Mucosa of stomach (tissue), 1 donor: ENCODE data around the gene KCTD3.

Experiments used
- H3K27me3 ChIP-seq: one replicate; pipeline ENCODE4 v1.7.0; 2013; ENCODE audit warnings: mild to moderate bottlenecking, low read length; ENCODE audit not compliant: control insufficient read depth, insufficient read depth
- H3K36me3 ChIP-seq: one replicate; pipeline ENCODE4 v1.7.0; 2013; ENCODE audit warnings: low read length; ENCODE audit not compliant: control insufficient read depth, insufficient read depth
- H3K4me1 ChIP-seq: one replicate; pipeline ENCODE4 v1.7.0; 2013; ENCODE audit warnings: mild to moderate bottlenecking, low read length; ENCODE audit not compliant: control insufficient read depth, insufficient read depth
- H3K4me3 ChIP-seq: one replicate; pipeline ENCODE4 v1.7.0; 2013; ENCODE audit warnings: low read length
- H3K9ac ChIP-seq: one replicate; pipeline ENCODE4 v1.7.0; 2013; ENCODE audit warnings: mild to moderate bottlenecking, low read length, moderate library complexity
- H3K9me3 ChIP-seq: one replicate; pipeline ENCODE4 v1.7.0; 2013; ENCODE audit warnings: mild to moderate bottlenecking, low read length, moderate library complexity; ENCODE audit not compliant: control insufficient read depth
- donor health status: Pancreatic carcinoma.

Gene KCTD3

GRCh38 chr1:215647738-215648137 lies 80.6 kb downstream of the KCTD3 start:
- no peaks in the 10 kb centered on the region for H3K27me3 ChIP-seq
- no peaks in the 10 kb centered on the region for H3K4me1 ChIP-seq
- H3K4me3 ChIP-seq = no peak overlapping the region
- H3K9me3 ChIP-seq = no peaks in the 10 kb centered on the region
- H3K9ac ChIP-seq = no peak overlapping the region
- no peaks in the 10 kb centered on the region for H3K36me3 ChIP-seq

DNA sequence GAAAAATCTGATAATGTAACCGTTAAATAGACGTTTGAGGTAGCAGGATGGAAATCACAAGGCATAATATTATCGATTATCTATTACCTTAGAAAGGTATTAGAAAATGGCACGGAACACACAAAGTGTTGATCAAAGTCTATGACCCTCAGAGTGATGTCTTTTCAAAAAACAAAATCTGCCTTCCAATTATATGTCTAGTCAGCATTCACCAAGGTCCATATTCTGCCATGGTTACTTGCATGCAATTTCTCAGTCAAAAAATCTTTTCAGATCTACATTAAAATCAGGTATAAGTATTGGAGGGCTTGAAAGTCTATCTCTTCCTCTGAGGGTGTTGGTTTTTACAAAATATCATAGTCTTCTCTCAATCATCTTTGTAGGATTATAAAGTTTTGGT lies 81.9 kb downstream of the KCTD3 start:
- Histone ChIP-seq H3K9me3 (no peaks in the 10 kb centered on the region), H3K36me3 (no peaks in the 10 kb centered on the region), H3K4me3 (no peak overlapping the region), H3K9ac (no peak overlapping the region), H3K27me3 (no peaks in the 10 kb centered on the region), H3K4me1 (no peaks in the 10 kb centered on the region)

DNA sequence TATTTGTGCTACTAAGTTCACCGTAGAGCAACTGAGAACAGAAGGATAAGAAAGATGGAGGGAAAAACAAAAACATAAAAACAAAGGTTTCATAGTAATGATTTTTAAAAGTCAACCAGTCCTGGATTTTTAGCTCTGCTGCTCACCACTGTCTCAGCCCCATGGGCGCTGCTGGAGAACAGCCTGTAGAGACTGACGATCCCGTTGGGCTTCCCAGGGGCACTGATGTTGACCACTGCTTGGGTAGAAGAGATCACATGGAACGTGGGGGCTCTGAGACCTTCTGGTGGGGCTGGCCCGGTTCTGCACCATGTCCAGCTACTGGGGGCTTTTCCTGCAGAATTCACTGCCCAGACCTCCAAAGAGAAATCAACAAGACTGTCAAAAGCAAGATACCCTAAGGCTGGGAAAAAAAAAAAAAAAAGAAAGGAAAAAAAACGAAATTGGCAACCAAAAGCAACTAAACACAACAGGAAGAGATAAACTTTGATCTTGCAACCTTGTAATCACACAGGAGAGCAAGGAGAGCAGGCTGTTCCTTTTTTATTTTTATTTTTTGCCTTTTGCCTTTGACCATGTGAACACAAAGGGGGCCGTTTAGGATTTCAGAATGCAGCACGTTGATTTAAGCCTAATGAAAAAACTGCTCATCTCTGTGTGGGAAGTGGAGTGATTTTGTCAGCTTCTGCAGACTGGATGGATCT lies 83.5 kb downstream of the KCTD3 start:
- Histone ChIP-seq H3K9me3 (no peaks in the 10 kb centered on the region), H3K27me3 (no peaks in the 10 kb centered on the region), H3K4me3 (no peak overlapping the region), H3K4me1 (no peaks in the 10 kb centered on the region), H3K36me3 (no peaks in the 10 kb centered on the region), H3K9ac (no peak overlapping the region)

DNA sequence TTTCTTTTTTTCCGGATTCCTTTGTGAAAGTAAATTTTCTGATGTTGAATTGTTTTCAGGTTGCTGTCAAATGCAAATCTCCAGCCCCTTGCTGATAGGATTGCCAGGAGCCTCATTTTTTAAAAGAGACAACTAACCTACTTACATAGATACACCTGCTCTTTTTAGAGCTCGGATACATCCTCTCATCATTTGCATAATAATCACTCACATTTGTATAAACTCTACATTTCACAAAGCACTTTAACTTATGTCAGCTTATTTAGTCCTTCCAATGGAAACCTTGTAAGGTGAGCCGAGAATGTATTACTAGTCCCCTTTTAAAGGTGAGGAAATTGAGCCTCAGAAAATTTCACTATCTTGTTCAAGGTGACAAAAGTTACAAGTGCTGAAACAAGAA lies 84.8 kb downstream of the KCTD3 start:
- H3K27me3 ChIP-seq = no peaks in the 10 kb centered on the region

GRCh38 chr1:215652371-215652770 lies 85.3 kb downstream of the KCTD3 start:
- Histone ChIP-seq H3K4me3 (no peak overlapping the region), H3K9me3 (no peaks in the 10 kb centered on the region), H3K4me1 (no peaks in the 10 kb centered on the region), H3K36me3 (no peaks in the 10 kb centered on the region), H3K9ac (no peak overlapping the region), H3K27me3 (no peaks in the 10 kb centered on the region)

More for the DNA sequence above, 84.8 kb downstream of the KCTD3 start:
- no peaks in the 10 kb centered on the region for H3K9me3 ChIP-seq
- no peaks in the 10 kb centered on the region for H3K4me1 ChIP-seq
- H3K36me3 ChIP-seq = no peaks in the 10 kb centered on the region
- no peak overlapping the region for H3K4me3 ChIP-seq
- no peak overlapping the region for H3K9ac ChIP-seq

- Histone ChIP-seq H3K4me3 (no peak overlapping the region), H3K9me3 (no peaks in the 10 kb centered on the region), H3K27me3 (no peaks in the 10 kb centered on the region), H3K9ac (no peak overlapping the region), H3K36me3 (no peaks in the 10 kb centered on the region), H3K4me1 (no peaks in the 10 kb centered on the region)
Measured at GRCh38 chr1:215657047-215657446, 89.9 kb downstream of the KCTD3 start.

GRCh38 chr1:215660259-215660658 lies 93.2 kb downstream of the KCTD3 start:
- no peaks in the 10 kb centered on the region for H3K4me1 ChIP-seq
- no peaks in the 10 kb centered on the region for H3K9me3 ChIP-seq
- H3K27me3 ChIP-seq = no peaks in the 10 kb centered on the region
- no peaks in the 10 kb centered on the region for H3K36me3 ChIP-seq
- H3K4me3 ChIP-seq = no peak overlapping the region
- H3K9ac ChIP-seq = no peak overlapping the region

DNA sequence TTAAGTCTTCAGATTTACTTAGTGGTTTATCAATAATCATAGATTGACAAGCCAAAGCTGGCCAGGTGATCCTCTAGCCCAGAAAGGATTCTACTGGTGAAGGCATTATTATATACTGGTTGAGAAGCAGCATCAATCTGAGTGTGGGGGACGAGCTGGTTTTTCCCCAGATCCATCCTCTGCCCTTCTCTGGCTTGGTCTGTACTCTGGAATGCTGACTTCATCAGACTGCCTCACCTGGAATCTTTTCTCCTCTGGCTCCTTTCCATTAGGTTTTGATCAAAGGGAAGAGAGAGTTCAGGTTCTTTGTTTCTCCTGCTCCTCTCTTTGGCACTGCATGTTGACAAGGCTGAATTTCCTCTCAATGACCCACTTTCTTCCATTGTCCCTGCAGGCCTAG lies 93.9 kb downstream of the KCTD3 start:
- Histone ChIP-seq H3K9ac (no peak overlapping the region), H3K4me3 (no peak overlapping the region), H3K36me3 (no peaks in the 10 kb centered on the region), H3K9me3 (no peaks in the 10 kb centered on the region), H3K27me3 (no peaks in the 10 kb centered on the region), H3K4me1 (no peaks in the 10 kb centered on the region)

GRCh38 chr1:215665215-215665614 lies 98.1 kb downstream of the KCTD3 start:
- Histone ChIP-seq H3K27me3 (no peaks in the 10 kb centered on the region), H3K4me3 (no peak overlapping the region), H3K4me1 (no peaks in the 10 kb centered on the region), H3K9ac (no peak overlapping the region), H3K9me3 (no peaks in the 10 kb centered on the region), H3K36me3 (no peaks in the 10 kb centered on the region)

DNA sequence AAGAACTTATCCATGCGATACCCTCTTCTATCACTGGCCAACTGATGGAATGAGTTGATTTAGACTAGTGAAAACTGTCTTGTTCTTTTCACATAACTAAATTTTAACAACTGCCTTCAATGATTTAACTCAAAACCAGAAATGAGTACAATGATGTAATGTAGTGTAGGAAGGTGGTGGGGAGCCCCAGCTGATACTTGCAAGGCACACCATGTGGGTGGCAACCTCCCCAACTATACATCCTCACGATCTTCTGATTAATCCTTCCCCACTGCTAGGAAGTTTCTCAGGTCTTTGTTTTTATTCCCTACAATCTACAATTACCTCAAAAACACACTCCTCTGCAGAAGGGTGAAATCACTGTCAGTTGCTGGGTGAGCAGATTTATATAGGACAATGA lies 100.7 kb downstream of the KCTD3 start:
- Histone ChIP-seq H3K9me3 (no peaks in the 10 kb centered on the region), H3K4me1 (no peaks in the 10 kb centered on the region), H3K4me3 (no peak overlapping the region), H3K36me3 (no peaks in the 10 kb centered on the region), H3K27me3 (no peaks in the 10 kb centered on the region), H3K9ac (no peak overlapping the region)

DNA sequence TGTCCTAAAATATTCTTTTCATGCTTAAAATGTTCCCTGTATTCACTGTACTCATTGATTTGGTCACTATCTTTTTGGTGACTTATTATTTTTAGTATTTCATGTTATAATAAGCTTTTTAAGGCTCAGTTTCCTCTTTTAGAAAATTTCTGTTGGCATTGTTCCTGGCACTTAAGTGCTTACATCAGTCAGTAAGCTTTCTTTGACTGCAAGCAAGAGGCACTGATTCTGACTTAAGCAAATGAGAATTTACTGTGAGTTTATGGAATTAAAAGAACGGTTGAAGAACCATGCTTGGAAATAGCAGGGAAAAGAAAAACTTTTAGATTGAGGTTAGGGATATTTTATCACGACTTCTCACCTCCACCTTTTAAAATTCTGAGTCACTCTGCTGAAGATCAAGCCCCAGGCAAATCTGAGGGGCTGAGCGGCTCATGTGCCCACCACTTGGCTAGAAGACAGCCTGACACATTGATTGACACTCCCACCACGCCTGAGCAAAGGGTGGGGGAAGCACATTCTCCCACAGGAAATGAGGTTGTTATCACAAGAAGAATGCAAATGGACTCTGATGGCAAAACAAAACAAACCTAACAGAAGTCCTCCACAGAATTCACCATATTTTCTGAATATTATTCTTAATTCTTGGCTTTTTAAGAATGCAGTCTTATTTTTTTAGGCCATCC lies 102.8 kb downstream of the KCTD3 start:
- no peaks in the 10 kb centered on the region for H3K36me3 ChIP-seq
- no peaks in the 10 kb centered on the region for H3K4me1 ChIP-seq
- H3K4me3 ChIP-seq = no peak overlapping the region
- H3K9me3 ChIP-seq = no peaks in the 10 kb centered on the region
- H3K27me3 ChIP-seq = no peaks in the 10 kb centered on the region
- no peak overlapping the region for H3K9ac ChIP-seq
